Sigmoid colon (tissue), 4 donors: Measurements from ENCODE around the gene CACNA1A.

ENCODE experiments used
- EP300 ChIP-seq, 4 donors: sonication (generic); formaldehyde crosslinking; IDR thresholded peaks; one replicate each; pipeline ENCODE4 v1.6.1; 2017; ENCODE audit warnings: antibody characterized with exemption in 4 of 4
- POLR2A ChIP-seq, 2 donors: fragments of 450-650 bp; IDR thresholded peaks; one replicate each; pipeline ENCODE4 v1.6.1; 2016; ENCODE audit warnings: antibody characterized with exemption in 2 of 2, mild to moderate bottlenecking in 2 of 2, moderate library complexity in 2 of 2
- TF ChIP-seq, protein P1 (sequence below), 4 experiments: fragments of 450-650 bp in 3 of 4; fragments of 200-600 bp in 1 of 4; IDR thresholded peaks; one replicate each; pipeline ENCODE4 v1.5.1; 2016 to 2019; ENCODE audit warnings: antibody characterized with exemption in 4 of 4, mild to moderate bottlenecking in 3 of 4, moderate library complexity in 2 of 4

DNA sequence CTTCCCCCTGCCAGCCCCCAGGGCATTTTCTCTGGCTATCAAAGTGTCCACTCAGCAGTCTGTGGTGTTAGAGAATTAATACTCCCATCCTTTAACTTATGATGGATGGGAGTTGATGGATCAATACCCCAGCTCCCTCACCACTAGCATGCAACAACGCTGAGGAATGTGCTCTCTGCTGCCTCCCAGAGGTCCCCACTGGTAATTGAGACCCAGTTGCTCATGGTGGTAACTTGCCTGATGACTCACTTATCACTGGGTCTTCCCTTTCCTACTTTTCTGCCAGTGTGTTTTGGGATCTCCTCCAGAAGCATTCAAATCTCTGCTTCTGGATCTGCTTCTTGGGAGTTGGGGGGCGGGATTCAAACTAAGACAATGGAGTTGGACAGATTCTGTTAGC, 20.3 kb upstream of the CACNA1A start:
- TF ChIP-seq POLR2A (IDR thresholded peaks at IDR 0.05): no peak
- TF ChIP-seq, protein P1, sequence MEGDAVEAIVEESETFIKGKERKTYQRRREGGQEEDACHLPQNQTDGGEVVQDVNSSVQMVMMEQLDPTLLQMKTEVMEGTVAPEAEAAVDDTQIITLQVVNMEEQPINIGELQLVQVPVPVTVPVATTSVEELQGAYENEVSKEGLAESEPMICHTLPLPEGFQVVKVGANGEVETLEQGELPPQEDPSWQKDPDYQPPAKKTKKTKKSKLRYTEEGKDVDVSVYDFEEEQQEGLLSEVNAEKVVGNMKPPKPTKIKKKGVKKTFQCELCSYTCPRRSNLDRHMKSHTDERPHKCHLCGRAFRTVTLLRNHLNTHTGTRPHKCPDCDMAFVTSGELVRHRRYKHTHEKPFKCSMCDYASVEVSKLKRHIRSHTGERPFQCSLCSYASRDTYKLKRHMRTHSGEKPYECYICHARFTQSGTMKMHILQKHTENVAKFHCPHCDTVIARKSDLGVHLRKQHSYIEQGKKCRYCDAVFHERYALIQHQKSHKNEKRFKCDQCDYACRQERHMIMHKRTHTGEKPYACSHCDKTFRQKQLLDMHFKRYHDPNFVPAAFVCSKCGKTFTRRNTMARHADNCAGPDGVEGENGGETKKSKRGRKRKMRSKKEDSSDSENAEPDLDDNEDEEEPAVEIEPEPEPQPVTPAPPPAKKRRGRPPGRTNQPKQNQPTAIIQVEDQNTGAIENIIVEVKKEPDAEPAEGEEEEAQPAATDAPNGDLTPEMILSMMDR (IDR thresholded peaks at IDR 0.05): no peak
- TF ChIP-seq EP300 (IDR thresholded peaks at IDR 0.05): no peak
